ENCODE data around the gene COPA.
"Not testable (repeated sequence)": the region's sequence is repeated elsewhere in the genome, so short reads cannot be mapped to it uniquely, and the experiment has no call there.

Gene COPA

DNA sequence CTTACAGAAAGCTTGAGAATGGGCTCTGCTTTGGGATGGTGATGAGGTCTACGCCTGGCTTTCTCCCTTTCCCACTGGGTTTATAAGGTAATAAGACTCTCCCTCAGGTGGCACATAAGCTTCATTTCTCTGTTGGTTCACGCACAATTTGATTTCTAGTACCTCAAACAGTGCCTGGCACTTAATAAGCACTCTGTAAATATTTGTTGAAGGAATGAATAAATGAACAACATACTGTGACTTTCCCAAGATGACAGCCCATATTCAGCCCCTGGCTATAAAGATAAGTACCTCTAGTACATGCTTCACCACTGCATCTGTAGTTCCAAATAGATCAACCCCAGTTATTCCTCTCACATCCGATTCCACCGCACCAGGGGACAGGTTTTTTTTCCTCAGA is 17.8 kb downstream of the COPA start:
- DNase-seq (ENCODE audit: low spot score), result no peak

DNA sequence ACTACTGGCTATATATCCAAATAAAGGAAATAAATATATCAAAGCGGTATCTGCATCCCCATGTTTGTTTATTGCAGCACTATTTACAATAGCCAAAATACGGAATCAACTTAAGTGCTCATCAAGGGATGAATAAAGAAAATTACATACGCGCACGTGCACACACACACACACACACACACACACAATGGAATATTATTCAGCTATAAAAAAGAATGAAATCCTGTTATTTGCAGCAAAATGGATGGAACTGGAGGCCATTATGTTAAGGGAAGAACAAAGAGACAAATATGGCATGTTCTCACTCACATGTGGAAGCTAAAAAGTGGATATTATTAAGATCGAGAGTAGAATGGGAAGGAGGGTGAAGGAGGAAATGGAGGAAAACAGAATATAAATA is 20.2 kb downstream of the COPA start:
- DNase-seq (ENCODE audit: low spot score), result no peak

DNA sequence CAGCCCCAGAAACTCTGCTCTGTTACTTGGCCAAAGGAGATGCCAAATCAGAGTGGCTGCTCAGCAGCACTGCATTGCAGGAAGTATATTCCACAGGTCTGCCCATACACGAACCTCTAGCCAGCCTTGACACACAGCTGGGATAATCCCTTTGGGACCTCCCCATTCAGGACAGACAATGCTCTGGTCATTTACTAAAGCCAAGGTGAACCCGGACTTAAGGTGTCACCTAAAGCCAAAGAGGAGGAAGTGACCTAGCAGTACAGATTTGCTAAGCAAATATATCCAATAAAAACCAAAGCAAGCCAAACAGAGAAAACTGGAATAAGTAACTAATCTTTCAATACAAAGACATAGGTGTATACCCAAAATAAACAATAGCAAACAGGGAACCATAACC is 27.7 kb downstream of the COPA start:
- no peak for DNase-seq (ENCODE audit: low spot score)

DNA sequence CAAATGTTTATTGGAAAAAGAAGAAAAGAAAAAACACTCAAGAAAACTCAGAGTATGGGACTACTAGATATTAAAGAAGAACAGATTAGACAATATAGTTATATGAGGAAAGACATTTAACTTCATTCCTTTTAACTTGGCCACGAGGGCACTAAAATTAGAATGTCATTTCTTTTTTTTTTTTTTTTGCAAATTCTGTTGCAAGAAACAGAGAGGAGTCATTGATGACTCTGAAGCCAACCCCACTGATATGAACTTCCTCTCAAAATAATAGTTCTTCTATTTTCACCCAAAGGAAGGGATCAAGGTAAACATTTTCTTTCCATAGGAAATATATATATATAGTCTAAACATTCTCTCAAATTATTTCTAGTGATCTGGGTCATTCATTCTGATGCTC is 33.5 kb downstream of the COPA start:
- DNase-seq (ENCODE audit: low spot score), result no peak

DNA sequence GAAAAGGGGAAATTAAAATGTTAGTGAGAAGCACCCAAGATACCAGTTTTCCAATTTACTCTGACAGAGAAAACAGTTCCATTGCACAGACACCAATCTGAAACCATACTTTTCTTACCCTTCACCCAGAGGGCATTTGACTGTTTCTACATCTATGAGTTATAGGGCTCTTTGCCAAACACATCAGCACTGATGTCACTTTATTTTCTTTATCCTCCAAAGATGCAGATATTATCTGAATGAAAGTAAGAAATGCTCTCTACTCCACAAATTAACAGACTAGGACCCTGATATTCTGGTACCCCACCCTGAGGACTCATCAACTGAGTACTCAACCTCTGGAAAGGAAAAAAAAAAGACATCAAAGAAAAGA is 33.9 kb downstream of the COPA start:
- no peak for DNase-seq (ENCODE audit: low spot score)

DNA sequence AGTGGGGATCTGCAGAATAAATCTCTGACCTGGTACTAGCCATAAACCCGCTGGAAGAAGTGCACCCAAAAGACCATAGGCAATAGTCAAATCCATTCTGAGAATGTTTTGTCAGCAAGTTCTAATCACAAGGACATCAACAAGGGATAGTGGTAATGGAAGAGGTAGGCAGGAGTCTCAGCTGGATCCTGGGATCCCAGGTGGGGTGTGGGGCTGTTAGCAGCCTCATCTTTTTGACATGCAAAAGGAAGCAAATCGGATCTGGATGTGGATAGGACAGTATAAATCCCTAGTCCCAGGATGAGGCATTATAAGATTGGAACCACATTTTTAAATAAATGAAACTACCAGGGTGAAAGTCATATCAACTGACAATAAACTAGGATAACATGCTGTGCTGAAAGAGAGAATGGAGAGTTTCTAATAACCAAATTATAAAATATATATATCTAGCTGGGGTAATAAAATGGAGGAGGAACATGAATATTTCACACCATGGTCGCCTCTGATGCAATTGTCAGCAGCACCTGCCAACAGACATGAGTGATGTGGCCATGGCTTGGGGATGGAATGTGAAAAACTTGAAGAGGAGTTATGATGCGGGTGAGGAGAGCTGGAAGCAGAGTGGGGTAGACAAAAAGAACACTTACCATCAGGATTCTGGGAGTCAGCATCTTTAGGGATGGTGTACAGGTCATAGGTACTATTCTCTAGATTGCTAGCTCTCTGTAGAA is 34.4 kb downstream of the COPA start:
- no peak for DNase-seq (ENCODE audit: low spot score)

DNA sequence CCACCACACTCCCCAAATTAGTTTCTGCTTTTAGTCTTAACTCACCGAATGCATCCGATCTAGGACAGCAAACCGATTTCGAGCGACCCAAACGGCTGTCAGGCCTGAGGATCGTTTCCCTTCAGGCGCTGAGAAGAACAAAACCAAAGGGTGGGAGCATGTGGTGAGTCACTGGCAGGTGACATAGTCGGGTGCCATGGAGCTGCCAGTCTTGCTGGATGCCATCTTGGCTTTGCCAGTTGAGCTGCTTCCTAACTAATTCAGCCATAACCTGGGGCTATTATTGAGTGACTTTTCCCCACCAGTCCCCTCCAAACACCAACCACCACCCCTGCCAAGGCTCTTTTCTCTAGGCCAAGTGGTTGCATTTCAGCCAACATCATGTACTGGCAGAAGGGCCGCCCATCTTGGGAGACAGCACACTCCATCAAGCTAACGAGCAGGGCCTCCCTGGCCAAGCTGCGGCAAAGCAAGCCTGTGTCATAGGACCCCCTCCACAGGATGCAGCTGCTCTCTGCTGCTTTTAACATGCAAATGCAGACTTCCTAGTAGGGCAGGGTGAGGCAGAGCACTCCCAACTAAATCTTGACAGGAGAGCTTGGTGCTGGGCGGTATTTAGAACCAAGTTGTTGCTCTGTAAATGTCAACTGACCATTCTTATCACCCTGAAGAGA is 35.8 kb downstream of the COPA start:
- no peak for DNase-seq (ENCODE audit: low spot score)

DNA sequence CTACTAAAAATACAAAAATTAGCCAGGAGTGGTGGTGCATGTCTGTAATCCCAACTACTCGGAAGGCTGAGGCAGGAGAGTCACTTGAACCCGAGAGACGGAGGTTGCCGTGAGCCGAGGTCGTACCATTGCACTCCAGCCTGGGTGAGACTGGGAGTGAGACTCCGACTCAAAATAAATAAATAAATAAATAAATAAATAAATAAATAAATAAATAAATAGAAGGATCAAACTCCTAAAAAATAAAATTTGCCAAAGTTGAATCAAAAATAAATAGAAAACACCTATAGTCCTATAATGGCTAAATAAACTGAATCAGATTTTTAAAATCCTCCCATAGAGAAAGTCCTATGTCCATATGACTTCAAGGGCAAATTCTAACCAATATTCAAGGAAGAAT is 42.9 kb downstream of the COPA start:
- no peak for DNase-seq (ENCODE audit: low spot score)

DNA sequence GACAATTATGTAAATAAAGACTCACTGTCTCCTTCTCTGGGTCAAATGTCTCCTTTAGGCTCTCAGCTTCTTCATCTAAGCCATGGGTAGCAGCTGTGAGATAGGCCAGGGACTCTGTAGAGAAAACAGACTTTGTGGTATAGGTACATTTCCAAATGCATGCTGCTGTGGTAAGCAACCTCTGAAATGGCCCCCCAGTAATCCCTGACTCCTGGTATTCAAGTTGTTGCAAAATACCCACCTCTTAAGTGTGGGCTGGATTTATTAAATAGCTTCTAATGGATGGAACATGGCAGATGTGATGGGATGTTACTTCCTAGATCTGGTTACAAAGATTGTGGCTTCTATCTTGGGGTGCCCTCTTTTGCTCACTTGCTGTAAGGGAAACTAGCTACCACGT is 47.0 kb downstream of the COPA start:
- no peak for DNase-seq (ENCODE audit: low spot score)

DNA sequence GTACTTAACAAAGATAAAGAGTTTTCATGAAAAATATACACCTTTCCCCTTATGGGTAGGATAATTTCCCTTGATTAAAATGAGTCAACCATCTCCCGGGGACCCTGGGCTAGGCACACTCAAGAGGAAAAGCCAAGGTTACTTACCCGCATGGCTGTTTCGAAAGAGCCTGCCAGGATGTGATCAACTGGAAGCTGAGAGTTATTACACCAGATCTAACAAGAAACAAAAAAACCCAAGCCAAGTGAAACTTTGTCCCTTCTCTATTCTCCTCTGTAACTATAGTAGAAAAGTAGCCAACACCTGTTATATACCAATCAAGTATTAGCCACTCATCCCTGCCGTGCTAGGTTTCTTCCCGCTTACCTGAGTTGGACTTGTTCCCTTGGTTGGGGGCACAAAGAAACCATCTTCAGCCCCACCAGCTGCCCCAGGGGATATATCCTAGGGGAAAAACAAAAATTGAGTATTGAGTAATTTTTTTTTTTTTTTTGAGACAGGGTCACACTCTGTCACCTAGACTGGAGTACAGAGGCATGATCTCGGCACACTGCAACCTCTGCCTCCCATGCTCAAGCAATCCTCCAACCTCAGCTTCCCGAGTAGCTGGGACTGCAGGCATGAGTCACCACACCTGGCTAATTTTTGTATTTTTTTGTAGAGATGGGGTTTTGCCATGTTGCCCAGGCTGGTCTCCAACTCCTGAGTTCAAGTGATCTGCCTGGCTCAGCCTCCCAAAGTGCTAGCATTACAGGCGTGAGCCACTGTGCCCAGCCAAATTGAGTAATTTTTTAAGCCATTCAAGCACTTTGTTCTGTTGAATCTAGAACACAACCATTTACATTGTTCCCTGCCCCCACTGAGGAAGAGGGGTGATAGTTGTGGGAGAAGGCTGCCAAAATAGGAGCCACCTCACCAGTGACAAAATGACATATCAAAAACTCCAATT is 49.8 kb downstream of the COPA start:
- DNase-seq (ENCODE audit: low spot score), result no peak

DNA sequence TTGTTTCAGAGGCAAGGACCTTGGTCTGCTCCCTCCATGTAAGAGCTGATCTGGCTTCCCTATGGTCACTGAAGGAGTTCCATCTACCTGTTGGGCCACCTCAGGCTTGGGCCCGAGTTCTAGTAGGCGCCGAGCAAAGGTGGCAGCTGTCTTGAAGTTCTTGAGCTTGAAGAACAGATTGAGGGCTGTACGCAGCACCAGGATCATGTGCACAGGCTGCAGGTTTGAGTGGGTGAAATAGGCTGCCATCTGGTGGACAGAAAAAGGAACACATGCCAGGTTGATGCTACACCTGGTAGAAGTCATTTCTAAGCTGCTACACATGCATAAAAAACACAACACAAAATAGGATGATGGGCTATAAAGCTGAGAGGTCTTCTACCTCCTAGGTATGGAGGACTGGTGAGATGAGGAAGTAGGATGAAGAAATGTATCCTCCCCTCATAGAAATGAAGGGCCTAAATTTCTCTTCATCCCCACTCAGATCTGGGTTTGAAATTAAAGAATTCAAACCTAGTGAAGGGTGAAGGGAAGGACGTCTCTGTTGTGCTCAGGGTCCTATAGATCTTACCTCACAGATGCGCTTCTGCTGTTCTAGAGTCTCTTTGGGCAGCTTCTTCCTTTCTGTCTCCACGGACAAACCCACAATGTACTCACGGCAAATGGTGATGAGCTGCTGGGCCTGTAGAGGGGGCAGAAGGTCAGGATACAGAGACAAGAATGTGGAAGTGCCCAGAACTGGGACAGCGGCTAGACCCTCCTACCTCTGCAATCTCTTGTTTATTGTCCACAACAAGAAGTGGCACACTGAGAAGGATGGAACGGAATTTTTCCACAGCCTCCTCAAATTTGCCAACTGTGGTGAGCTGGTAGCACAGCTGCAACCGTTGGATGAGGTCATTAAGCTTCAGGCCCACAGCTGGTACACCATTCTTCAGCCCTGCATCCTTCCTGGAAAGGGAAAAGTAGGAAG is 51.5 kb downstream of the COPA start:
- peak; percentile 85 for DNase-seq (ENCODE audit: low spot score)

DNA sequence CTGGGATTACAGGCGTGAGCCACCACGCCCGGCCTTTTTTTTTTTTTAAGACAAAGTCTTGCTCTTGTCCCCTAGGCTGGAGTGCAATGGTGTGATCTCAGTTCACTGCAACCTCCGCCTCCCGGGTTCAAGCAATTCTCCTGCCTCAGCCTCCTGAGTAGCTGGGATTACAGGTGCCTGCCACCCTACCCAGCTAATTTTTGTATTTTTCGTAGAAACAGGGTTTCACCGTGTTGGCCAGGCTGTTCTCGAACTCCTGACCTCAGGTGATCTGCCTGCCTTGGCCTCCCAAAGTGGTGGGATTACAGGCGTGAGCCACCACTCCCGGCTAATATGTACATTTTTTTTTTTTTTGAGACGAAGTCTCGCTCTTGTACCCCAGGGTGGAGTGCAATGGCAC is 55.3 kb downstream of the COPA start:
- DNase-seq (ENCODE audit: low spot score), result not testable (repeated sequence)

DNA sequence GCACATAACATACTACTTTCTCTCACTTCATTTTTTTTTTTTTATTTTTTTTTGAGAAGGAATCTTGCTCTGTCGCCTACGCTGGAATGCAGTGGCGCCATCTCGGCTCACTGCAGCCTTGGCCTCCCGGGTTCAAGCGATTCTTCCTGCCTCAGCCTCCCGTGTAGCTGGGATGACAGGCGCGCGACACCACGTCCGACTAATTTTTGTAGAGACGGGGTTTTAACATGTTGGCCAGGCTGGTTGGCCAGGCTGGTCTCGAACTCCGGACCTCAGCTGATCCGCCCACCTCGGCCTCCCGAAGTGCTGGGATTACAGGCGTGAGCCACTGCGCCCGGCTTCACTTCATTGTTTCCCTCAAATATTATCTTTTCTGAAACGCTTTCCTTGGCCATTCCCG is 57.5 kb downstream of the COPA start:
- DNase-seq (ENCODE audit: low spot score), result no peak

DNA sequence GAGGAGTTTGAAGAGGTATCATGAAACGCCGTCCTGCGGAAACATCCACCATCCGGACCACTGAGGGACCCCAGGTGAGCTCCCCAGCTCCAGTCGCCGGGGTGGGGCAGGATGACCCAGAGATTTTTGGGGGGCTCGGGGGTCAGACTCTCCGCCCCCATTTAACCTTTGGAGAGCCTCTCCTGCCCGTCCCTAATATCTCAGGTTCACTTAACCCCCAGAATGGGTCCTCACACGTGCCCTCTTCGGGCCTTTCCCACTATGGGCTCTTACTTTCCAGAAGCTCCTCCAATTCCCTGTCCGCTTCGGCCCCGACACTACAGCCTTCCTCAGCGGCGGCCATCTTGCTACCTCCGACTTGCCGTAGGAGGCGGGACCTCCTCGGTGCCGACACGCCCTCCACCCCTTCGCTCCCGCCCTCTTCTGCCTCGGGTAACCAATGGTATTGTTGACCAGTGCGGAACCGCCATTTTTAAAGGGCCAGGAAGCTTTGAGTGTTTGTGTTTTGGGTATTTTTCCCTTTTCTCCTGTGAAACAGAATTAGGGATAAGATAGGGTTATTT is 58.2 kb downstream of the COPA start, which contains the start of gene PEX19:
TSS of gene PEX19 (minus strand) at position 352 of the 563 bp plus-strand sequence. CDS start at position 343, 9 bp downstream.
- DNase-seq (ENCODE audit: low spot score), result peak; percentile 94

DNA sequence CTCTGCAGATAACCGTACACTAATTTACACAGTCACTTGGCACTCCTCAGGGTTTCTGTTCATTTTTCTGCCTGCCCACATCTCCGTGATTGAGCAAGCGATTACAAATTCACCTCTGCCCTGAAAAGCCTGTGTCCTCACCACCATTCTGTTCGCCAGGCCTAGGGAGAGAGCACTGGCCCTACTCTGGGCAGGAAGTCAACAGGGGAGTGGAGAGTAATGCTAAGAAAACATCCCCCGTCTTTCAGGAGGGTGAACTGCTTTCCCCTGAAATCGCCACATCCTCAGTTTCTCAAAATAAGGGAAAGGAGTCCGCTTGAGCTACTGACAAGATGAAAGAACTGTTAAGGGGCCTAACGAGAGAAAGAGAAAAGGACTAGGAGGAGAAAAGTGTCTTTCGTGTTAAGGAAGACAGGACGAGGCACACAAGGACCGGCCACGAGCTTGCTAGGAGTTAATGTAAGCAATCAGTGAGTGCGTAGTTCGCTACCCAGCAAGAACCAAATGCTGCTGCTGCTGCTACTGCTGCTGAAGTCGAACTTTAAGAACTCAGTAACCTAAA is 58.7 kb downstream of the COPA start:
- DNase-seq (ENCODE audit: low spot score), result peak; percentile 71

DNA sequence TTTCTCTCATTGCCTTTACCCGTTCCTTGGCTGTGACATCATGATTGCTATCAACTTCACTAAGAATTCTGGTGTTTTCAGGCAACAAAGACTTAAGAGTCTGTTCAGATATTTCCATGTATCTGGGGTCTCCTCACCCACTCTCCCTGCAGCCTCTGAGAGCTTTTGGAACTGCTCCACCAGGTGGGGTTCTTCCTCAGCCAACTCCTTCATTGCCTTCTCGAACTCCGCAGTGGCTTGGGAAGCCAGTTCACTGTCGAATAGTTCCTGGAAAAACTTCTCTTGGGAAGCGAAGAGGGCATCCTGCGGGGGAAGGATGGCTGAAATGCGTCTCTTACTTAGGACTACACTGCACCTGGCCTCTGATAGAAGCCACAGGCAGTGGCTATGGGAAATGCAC is 60.2 kb downstream of the COPA start:
- no peak for DNase-seq (ENCODE audit: low spot score)

DNA sequence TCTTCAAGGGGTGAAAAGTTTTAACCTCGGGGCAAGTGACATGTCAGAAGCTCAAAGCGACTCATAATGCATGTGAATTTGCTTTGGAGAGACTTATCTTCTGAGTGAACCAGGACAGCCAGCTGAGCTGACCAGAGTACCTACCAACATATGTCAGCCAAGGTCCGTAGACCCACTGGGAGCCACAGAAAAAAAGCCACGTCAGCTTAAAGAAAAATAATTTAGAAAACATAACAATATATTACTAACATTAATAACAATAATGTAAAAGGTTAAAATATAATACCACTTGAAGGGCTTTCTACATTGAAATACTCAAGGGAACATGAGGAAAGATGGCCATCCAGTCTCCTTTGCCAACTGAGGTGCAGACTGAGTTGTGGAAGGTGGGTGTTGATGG is 65.1 kb downstream of the COPA start:
- no peak for DNase-seq (ENCODE audit: low spot score)

DNA sequence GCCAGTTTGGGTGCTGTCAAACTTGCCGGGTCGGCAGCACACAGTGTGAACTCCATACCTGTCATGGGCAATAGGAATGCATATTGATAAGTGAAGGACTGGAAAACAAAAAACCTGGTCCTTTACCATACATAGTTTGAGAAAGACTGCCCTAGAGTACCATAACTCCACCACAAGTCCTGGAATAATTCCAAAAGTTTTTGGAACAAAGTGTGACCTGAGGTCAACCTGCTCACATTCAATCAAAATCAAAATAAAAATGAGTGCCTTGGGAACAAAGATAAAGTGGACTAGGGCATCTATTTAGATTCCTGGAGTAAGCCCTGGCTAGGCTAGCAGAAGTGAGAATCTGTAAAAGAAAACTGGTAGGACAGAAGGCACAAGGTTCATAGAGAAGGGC is 65.7 kb downstream of the COPA start:
- DNase-seq (ENCODE audit: low spot score), result no peak

DNA sequence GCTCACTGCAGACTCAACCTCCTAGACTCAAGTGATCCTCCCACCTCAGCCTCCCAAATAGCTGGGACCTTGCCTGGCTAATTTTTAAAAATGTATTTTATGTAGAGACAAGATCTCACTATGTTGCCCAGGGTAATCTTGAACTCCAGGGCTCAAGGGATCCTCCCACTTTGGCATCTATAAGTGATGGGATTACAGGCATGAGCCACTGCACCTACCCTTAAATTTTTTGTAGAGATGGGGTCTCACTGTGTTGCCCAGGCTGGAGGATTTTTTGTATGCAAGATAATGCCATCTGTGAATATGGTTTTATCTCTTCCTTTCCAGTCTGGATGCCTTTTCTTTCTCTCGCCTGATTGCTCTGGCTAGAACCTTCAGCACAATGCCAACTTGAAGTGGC is 72.0 kb downstream of the COPA start:
- no peak for DNase-seq (ENCODE audit: low spot score)

DNA sequence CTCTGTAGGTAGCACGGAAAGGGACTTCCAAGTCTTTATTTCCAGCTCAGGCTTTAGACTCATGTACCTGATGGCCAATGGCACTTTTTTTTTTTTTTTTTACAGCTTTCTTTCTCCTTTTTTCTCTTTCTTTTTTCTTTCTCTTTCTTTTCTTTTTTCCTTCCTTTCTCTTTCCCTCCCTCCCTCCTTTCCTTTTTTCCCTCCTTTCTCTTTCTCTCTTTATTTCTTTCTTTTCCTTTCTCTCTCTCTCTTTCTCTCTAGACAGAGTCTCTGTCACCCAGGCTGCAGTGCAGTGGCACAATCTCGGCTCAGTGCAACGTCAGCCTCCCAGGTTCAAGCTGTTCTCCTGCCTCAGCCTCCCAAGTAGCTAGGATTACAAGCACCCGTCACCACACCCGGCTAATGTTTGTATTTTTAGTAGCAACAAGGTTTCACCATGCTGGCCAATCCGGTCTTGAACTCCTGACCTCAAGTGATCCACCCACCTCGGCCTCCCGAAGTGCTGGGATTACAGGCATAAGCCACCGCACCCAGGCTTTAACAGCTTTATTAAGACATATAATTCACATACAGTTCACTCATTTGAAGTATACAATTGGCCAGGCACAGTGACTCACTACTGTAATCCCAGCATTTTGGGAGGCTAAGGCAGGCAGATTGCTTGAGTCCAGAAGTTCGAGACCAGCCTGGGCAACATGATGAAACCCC is 75.6 kb downstream of the COPA start:
- DNase-seq (ENCODE audit: low spot score), result no peak

Measured in hematopoietic multipotent progenitor cell treated with erythropoietin and hydrocortisone succinate and interleukin-3 and kit ligand, for 17 days (in vitro differentiated cells).